Activated T-cell treated with anti-CD3 and anti-CD28 coated beads, Interleukin-2, amount 50 U/mL, for 24 hours (primary cell): ENCODE measurements around the gene ARHGEF25.
A peak's percentile ranks its signal among the peaks of the same experiment; 100 is the strongest.
"Not testable (repeated sequence)": the region's sequence is repeated elsewhere in the genome, so short reads cannot be mapped to it uniquely, and the experiment has no call there.

Experiments used
- DNase-seq: peaks from one replicate; pipeline ENCODE4 v3.0.0-alpha.2; 2020
- H3K27ac Mint-ChIP-seq: 2 replicates; pipeline ENCODE4 v1.8.0; 2020; ENCODE audit warnings: mild to moderate bottlenecking, mixed read lengths
- H3K27me3 Mint-ChIP-seq: 2 replicates; pipeline ENCODE4 v1.8.0; 2020; ENCODE audit warnings: mixed read lengths
- H3K36me3 Mint-ChIP-seq: 2 replicates; pipeline ENCODE4 v1.8.0; 2020; ENCODE audit warnings: low read depth, mixed read lengths
- H3K4me1 Mint-ChIP-seq: 2 replicates; pipeline ENCODE4 v1.8.0; 2020; ENCODE audit warnings: low read depth, mixed read lengths
- H3K4me3 Mint-ChIP-seq: 2 replicates; pipeline ENCODE4 v1.8.0; 2020; ENCODE audit warnings: mild to moderate bottlenecking, moderate library complexity, mixed read lengths
- H3K9me3 Mint-ChIP-seq: 2 replicates; pipeline ENCODE4 v1.8.0; 2020; ENCODE audit warnings: mixed read lengths

Gene ARHGEF25

DNA sequence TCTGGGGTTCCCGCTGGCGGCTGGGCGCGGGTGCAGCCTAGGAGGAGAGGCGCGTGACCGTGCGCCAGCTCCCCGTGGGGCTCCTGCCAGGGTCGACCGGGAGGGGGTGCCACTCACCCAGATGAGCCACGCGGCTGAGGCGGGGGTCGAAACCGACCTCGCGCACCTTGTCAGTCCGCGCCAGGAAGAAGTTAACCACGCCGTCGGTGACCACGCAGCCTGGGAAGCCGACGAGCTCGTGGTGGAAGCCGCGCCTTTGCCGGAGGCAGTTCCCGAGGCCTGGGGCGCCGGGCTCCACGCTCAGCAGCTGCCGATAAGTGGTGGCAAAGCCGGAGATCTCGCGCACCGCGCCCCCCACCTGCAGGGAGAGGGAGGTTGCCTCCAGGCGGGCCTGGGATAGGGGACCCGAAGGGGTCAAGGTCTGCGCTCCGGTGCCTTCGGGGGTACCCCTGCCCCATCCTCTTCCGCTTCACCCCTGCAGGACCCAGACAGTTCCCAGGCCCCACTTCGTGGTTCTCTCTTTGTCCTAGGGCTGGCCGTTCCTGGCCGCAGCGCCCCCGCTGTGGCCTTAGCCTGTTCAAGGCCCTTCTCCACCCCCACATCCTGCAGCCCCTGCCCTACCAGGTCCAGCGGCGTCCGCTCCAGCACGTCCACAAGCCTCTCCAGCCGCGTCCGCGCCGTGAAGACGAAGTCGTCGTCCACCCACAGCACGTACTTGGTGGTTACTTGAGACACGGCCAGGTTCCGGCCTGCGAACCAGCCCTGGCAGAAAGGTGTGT lies 16.5 kb downstream of the ARHGEF25 start:
- no peaks in the 10 kb centered on the region for H3K9me3 Mint-ChIP-seq
- no peak overlapping the region for H3K4me3 Mint-ChIP-seq
- peaks cover 14% of the 10 kb centered on the region for H3K4me1 Mint-ChIP-seq
- no peak overlapping the region for H3K27ac Mint-ChIP-seq
- H3K36me3 Mint-ChIP-seq, result no peaks in the 10 kb centered on the region
- peaks cover 94% of the 10 kb centered on the region for H3K27me3 Mint-ChIP-seq
- DNase-seq, result peak; percentile 49

DNA sequence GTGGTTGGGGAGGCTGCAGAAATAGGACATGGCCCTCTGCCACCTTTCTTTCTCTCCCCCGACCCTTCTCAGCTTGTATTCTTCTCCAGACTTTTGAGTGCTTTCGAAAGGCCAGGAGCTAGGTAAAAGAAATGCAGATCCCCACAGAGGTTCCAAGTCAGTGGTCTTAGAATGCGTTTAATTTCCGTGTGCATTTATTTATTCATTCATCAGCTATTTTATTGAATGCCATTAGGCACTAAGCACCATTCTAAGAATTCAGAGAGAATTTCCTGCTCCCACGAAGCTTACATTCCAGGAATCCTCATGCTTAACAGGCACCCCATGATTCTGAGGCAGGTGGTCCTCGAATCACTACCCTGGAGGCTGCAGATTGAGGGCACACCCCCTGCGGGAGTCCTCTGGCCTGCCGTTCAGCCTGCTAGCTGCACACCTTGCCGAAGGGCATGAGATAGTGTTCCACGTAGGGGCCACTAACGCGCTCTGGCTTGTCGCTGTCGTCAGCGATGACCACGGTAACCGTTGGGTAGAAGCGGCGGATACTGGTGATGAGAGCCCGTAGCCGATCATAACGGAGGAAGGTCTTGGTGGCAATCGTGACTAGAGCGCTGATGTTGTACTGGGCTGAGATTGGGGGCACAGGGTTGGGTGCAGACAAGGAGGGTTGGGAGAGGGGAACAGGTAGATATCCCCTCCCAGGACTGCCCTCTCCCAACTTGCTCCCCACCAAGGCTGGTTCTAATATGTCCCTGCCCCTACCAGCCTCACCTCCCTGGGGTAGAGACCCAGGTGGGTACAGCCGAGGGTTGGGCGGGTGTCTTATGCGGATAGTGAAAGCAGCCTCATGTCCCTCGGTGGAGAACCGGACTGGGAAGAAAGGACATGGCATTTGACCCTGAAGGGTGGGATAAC lies 17.3 kb downstream of the ARHGEF25 start:
- no peak overlapping the region for H3K4me3 Mint-ChIP-seq
- H3K9me3 Mint-ChIP-seq, result no peaks in the 10 kb centered on the region
- H3K27me3 Mint-ChIP-seq, result peaks cover 90% of the 10 kb centered on the region
- H3K4me1 Mint-ChIP-seq, result peaks cover 19% of the 10 kb centered on the region
- DNase-seq, result no peak
- H3K27ac Mint-ChIP-seq, result no peak overlapping the region
- no peaks in the 10 kb centered on the region for H3K36me3 Mint-ChIP-seq

- no peak for DNase-seq
- H3K4me3 Mint-ChIP-seq, result no peak overlapping the region
- H3K27ac Mint-ChIP-seq, result no peak overlapping the region
- H3K9me3 Mint-ChIP-seq, result no peaks in the 10 kb centered on the region
- peaks cover 85% of the 10 kb centered on the region for H3K27me3 Mint-ChIP-seq
- H3K36me3 Mint-ChIP-seq, result no peaks in the 10 kb centered on the region
- peaks cover 20% of the 10 kb centered on the region for H3K4me1 Mint-ChIP-seq
Measured at GRCh38 chr12:57629897-57630471, 18.7 kb downstream of the ARHGEF25 start.

DNA sequence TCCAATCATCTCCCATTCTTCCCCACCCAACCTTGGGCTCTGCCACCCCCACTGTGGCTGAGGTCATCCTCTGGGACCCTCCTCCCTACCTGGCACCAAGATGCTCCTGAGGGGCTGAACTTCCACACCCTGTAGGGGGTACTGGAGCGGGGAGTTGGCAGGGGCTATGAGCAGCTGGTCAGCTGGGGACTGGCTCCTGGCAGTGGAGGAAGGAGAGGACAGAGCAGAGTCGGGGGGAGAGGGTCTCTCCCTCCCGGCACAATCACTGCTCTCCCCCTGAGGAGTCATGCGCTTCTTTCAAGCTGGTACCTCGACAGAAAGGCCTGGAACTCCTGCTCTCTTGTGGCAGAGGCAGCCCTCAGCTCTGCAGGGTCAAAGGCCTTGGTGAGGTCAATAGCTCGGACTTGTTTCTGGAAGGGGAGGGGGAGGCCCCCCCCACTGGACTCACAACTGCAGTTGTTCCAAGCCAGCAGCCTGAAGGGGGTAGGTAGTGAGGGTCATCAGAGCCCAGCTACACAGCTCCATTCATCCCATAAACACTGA lies 19.7 kb downstream of the ARHGEF25 start:
- peaks cover 78% of the 10 kb centered on the region for H3K27me3 Mint-ChIP-seq
- H3K9me3 Mint-ChIP-seq, result no peaks in the 10 kb centered on the region
- no peaks in the 10 kb centered on the region for H3K36me3 Mint-ChIP-seq
- H3K4me3 Mint-ChIP-seq, result no peak overlapping the region
- no peak for DNase-seq
- no peak overlapping the region for H3K27ac Mint-ChIP-seq
- H3K4me1 Mint-ChIP-seq, result peaks cover 20% of the 10 kb centered on the region

DNA sequence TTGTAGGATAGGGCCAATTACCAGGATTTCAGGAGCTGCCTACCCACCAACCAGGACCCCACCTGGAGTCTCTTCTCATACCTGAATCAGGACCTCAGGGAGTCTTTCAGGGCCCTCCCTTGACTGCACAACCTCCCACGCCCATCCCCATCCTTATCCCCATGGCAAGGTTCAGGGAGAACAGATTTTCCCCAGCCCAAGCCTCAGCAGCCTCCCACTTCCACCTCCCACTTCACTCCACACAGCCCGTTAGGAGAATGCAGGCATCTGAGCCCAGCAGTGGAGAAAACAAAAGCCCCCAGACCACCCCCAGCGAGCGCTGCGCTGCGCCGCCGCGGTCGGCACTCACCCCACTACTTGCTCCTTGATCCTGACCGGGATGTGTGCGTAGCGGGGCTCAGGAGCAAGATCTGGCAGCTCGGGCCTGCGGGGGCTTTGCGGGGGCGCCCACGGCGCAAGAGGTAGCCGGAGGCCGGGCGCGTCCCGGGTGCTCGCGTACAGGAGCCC lies 20.4 kb downstream of the ARHGEF25 start:
- Mint-ChIP-seq H3K4me3 (peak overlapping the region; percentile 35), H3K27ac (no peak overlapping the region), H3K9me3 (no peaks in the 10 kb centered on the region), H3K36me3 (no peaks in the 10 kb centered on the region), H3K27me3 (peaks cover 71% of the 10 kb centered on the region), H3K4me1 (peaks cover 20% of the 10 kb centered on the region)
- no peak for DNase-seq

DNA sequence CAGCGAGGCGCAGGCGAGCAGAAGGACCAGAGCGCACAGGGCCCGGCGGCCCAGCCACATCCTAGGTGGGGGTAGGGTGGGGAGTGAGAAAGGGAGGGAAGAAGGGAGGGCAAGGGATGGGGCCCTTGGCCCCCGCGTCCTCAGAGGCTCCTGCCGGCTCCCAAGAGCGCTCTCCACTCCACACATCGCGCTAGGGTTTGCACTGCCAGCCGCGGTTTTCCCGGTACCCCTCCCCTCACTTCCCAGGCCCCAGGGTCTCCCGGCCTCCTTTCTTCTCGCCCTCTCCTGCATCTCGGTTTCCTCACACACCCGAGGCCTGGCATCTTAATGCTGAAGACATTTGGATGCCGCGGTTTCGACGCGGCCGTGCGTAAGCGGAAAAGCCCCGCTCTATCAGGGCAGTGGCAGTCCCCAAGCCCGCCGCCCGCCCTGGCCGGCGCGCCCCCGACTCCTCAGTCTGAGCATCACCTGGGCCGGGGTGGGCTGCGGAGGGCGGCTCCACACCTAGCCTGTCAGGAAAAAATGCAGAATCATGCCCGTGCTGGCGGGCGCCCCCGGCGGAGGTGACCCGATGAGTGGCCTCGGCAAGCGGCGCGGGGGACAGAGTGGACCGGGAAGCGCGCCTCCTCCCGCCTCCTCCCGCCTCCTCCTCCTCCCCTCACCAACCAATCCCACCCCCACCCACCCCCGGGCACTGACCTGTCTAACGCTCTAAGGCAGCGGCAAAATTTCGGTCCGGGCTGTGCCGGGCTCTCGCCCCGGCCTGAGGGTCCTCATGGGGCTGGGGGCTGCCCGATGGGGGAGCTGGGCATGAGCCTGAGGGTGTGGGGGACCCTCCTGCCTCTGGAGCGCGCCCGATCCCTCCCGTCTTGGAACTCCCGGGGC lies 21.1 kb downstream of the ARHGEF25 start:
- peaks cover 66% of the 10 kb centered on the region for H3K27me3 Mint-ChIP-seq
- H3K36me3 Mint-ChIP-seq, result no peaks in the 10 kb centered on the region
- H3K9me3 Mint-ChIP-seq, result no peaks in the 10 kb centered on the region
- peak overlapping the region; percentile 75 for H3K4me3 Mint-ChIP-seq
- H3K4me1 Mint-ChIP-seq, result peaks cover 15% of the 10 kb centered on the region
- no peak overlapping the region for H3K27ac Mint-ChIP-seq
- DNase-seq, result peak; percentile 62

- peak; percentile 83 for DNase-seq
- peaks cover 59% of the 10 kb centered on the region for H3K27me3 Mint-ChIP-seq
- H3K27ac Mint-ChIP-seq, result no peak within 1 kb of the TSS
- no peaks in the 10 kb centered on the region for H3K36me3 Mint-ChIP-seq
- H3K4me1 Mint-ChIP-seq, result peaks cover 8% of the 10 kb centered on the region
- peak within 1 kb of the TSS; percentile 75 for H3K4me3 Mint-ChIP-seq
- H3K9me3 Mint-ChIP-seq, result no peaks in the 10 kb centered on the region
Measured at GRCh38 chr12:57632958-57633840, 22.0 kb downstream of the ARHGEF25 start, which contains the start of gene B4GALNT1. Gene B4GALNT1 (minus strand): TSS chr12:57633201. CDS start chr12:57632132, 1,069 bp downstream.

DNA sequence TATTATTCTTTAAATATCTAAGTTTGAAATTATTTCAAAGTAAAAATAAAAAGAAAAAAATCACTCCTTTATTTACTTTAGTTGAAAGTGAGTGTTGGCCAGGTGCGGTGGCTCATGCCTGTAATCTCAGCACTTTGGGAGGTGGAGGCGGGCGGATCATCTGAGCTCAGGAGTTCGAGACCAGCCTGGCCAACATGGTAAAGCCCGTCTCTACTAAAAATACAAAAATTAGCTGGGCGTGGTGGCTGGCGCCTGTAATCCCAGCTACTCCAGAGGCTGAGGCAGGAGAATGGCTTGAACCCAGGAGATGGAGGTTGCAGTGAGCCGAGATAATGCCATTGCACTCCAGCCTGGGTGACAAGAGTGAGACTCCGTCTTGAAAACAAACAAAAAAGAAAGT lies 25.5 kb downstream of the ARHGEF25 start:
- H3K27me3 Mint-ChIP-seq, result peaks cover 38% of the 10 kb centered on the region
- not testable (repeated sequence) for H3K36me3 Mint-ChIP-seq, H3K4me1 Mint-ChIP-seq, H3K27ac Mint-ChIP-seq, H3K4me3 Mint-ChIP-seq, H3K9me3 Mint-ChIP-seq, DNase-seq

DNA sequence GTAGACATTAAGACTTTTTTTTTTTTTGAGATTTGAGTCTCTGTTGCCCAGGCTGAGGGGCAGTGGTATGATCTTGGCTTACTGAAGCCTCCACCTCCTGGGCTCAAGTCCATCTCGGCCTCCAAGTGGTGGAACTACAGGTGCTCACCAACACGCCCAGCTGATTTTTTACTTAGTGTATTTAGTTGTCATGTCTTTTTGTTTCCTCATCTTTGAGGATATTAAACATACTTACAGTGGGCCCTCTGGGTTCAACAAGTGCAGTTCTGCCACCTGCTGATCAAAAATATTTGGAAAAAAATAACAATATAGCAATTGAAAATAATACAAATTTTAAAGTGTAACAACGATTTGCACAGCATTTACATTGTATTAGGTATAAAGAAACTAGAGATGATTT lies 26.1 kb downstream of the ARHGEF25 start:
- Mint-ChIP-seq H3K36me3 (no peaks in the 10 kb centered on the region), H3K4me3 (no peak overlapping the region)

DNA sequence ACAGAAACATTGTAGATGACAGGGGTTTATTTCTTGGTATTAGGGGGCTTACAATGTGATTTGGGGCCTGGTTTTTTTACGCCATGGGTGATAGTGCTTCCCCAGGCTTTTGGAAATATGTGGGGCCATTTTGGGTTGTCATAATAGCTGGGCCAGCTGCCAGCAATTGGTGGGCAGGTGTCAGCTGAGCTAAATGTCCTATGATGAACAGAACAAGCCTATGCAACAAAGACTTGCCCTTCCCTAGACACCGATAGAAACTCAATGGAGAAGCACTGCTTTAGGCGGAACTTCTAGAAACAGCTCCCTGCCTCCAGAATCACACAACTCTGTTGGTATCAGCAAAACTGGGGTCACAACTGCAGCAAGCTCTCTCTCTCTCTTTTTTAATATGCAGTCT lies 26.9 kb downstream of the ARHGEF25 start:
- DNase-seq, result no peak
- Mint-ChIP-seq H3K9me3 (no peaks in the 10 kb centered on the region), H3K4me1 (peaks cover 5% of the 10 kb centered on the region), H3K4me3 (no peak overlapping the region), H3K36me3 (no peaks in the 10 kb centered on the region), H3K27me3 (peaks cover 38% of the 10 kb centered on the region), H3K27ac (no peak overlapping the region)

More for the DNA sequence above, 26.1 kb downstream of the ARHGEF25 start:
- Mint-ChIP-seq H3K4me1 (peaks cover 6% of the 10 kb centered on the region), H3K9me3 (no peaks in the 10 kb centered on the region), H3K27ac (no peak overlapping the region), H3K27me3 (peaks cover 39% of the 10 kb centered on the region)
- DNase-seq, result no peak

DNA sequence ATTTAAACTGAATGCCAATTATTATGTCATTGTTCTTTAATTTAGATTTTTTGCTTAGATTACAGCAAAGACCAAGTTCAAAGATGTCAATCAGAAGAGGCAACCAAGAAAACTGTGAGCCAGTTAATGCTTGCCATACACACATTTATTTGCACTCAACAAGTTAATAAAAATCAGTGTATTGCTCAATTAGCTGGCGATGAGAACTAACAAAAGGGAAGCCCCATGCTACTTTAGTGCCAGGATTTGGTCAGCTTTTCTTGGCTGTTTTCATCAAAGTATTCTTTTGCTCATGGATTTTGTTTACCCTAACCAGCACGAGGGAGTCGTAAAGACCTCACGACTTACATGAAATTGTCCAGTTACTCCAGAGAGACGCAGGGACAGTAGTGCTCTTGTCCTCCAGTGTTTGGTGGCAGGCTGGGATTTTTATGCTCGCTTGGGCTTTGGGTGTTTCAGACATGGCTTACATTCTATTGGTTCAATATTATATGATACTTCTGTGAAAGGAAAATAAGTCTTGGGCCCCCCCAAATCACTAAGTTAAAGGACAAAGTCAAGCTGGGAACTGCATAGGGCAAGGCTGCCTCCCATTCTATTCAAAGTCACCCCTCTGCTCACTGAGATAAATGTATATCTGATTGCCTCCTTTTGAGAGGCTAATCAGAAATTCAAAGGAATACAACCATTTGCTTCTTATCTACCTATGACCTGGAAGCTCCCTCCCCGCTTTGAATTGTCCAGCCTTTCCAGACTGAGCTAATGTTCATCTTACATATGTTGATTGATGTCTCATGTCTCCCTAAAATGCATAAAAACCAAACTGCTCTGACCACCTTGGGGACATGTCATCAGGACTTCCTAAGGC lies 29.2 kb downstream of the ARHGEF25 start:
- peaks cover 3% of the 10 kb centered on the region for H3K9me3 Mint-ChIP-seq
- H3K27me3 Mint-ChIP-seq, result peaks cover 24% of the 10 kb centered on the region
- H3K36me3 Mint-ChIP-seq, result no peaks in the 10 kb centered on the region
- no peak overlapping the region for H3K4me3 Mint-ChIP-seq
- H3K27ac Mint-ChIP-seq, result no peak overlapping the region
- DNase-seq, result no peak
- no peaks in the 10 kb centered on the region for H3K4me1 Mint-ChIP-seq
